PFSK-1 (cell line): ENCODE measurements around the gene PPIE.

ENCODE experiments used
- FOXP2 ChIP-seq: optimal IDR thresholded peaks from 2 replicates; pipeline ENCODE3; 2011; ENCODE audit warnings: borderline replicate concordance, control low read depth, inconsistent platforms; ENCODE audit not compliant: insufficient read depth; ENCODE audit errors: extremely low read length, extremely low read depth
- POLR2AphosphoS5 ChIP-seq: IDR thresholded peaks from 2 replicates; pipeline ENCODE4 v1.6.1; 2012; ENCODE audit warnings: low read depth, mild to moderate bottlenecking, control low read depth, low read length, moderate library complexity
- SIN3A ChIP-seq: IDR thresholded peaks from 2 replicates; pipeline ENCODE4 v1.6.1; 2012; ENCODE audit warnings: mild to moderate bottlenecking, low read length, moderate library complexity, borderline replicate concordance; ENCODE audit not compliant: insufficient read depth
- TAF1 ChIP-seq: IDR thresholded peaks from 2 replicates; pipeline ENCODE4 v1.6.1; 2012; ENCODE audit warnings: low read length, control low read depth, borderline replicate concordance; ENCODE audit not compliant: insufficient read depth
- TF ChIP-seq, protein P1 (sequence below), 2 experiments: IDR thresholded peaks; 2 replicates each; pipeline versions ENCODE4 v1.6.1 to v1.8.0; 2011 to 2012; ENCODE audit warnings: low read depth in 2 of 2, low read length in 2 of 2, control low read depth in 1 of 2, inconsistent platforms in 1 of 2, mild to moderate bottlenecking in 1 of 2, moderate library complexity in 1 of 2; ENCODE audit not compliant: insufficient read depth in 1 of 2

Gene PPIE

DNA sequence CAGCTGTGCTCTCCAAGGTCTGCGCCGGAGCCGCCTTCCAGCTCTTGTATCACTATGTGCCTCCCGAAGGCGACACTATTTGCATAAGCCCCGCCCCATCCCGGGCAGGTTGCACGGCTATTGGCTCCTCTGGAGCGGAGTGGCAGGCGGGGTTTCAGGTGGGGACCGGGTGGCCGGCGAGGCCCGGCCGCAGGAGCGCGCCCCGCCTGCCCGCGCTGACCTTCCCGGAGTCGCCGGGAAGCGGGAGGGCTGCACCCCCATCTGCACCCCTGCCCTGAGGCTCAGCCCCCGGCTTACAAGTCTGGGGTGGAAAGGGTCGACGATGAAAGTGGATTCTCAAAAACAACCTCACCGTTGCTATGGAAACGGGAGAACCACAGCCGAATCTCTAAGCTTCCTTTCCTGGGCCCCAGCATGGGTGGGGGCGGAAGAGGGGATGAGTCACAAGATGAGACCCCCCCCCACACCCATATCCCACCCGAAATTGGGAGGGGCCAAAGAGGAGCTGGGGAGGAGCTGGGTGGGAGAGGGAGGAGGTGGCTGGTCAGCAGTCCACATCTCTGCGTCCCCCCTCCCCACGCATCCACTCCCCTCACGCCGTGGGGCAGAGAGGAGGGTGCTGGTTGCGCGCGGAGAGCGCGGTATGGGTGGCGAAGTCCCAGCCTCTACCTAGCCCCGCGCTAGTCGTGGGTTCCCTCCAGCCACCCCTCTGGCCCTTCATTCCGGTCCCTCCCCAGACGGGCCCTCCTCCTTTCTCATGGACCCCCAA lies 47.1 kb upstream of the PPIE start, which contains the start of gene HPCAL4:
TSS of gene HPCAL4 (minus strand) at position 51 of the 769 bp plus-strand sequence. CDS start 6,830 bp downstream, outside the sequence.
- TF ChIP-seq POLR2AphosphoS5: no peak
- TF ChIP-seq, protein P1, sequence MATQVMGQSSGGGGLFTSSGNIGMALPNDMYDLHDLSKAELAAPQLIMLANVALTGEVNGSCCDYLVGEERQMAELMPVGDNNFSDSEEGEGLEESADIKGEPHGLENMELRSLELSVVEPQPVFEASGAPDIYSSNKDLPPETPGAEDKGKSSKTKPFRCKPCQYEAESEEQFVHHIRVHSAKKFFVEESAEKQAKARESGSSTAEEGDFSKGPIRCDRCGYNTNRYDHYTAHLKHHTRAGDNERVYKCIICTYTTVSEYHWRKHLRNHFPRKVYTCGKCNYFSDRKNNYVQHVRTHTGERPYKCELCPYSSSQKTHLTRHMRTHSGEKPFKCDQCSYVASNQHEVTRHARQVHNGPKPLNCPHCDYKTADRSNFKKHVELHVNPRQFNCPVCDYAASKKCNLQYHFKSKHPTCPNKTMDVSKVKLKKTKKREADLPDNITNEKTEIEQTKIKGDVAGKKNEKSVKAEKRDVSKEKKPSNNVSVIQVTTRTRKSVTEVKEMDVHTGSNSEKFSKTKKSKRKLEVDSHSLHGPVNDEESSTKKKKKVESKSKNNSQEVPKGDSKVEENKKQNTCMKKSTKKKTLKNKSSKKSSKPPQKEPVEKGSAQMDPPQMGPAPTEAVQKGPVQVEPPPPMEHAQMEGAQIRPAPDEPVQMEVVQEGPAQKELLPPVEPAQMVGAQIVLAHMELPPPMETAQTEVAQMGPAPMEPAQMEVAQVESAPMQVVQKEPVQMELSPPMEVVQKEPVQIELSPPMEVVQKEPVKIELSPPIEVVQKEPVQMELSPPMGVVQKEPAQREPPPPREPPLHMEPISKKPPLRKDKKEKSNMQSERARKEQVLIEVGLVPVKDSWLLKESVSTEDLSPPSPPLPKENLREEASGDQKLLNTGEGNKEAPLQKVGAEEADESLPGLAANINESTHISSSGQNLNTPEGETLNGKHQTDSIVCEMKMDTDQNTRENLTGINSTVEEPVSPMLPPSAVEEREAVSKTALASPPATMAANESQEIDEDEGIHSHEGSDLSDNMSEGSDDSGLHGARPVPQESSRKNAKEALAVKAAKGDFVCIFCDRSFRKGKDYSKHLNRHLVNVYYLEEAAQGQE (IDR thresholded peaks at IDR 0.05; ENCODE audit: insufficient read depth in 1 of 2, low read depth in 2 of 2, low read length in 2 of 2): peak in 1 of 2 experiments; percentile 80; a peak in 2 of 4 replicates

- TF ChIP-seq TAF1 (no peak), FOXP2 (no peak), SIN3A (no peak), POLR2AphosphoS5 (no peak)
- TF ChIP-seq, protein P1 (IDR thresholded peaks at IDR 0.05; ENCODE audit: insufficient read depth in 1 of 2, low read depth in 2 of 2, low read length in 2 of 2): no peak
Measured at GRCh38 chr1:39692152-39693074, 46.3 kb upstream of the PPIE start.

GRCh38 chr1:39694026-39694425 lies 44.7 kb upstream of the PPIE start:
- TF ChIP-seq POLR2AphosphoS5 (no peak), TAF1 (no peak), SIN3A (no peak), FOXP2 (no peak)
- TF ChIP-seq, protein P1 (IDR thresholded peaks at IDR 0.05; ENCODE audit: insufficient read depth in 1 of 2, low read depth in 2 of 2, low read length in 2 of 2): no peak

GRCh38 chr1:39695016-39695415 lies 43.7 kb upstream of the PPIE start:
- TF ChIP-seq SIN3A (no peak), FOXP2 (no peak), TAF1 (no peak), POLR2AphosphoS5 (no peak)
- TF ChIP-seq, protein P1 (IDR thresholded peaks at IDR 0.05; ENCODE audit: insufficient read depth in 1 of 2, low read depth in 2 of 2, low read length in 2 of 2): no peak
